Measurements from ENCODE around the gene AUTS2.
"Not testable (repeated sequence)": the region's sequence is repeated elsewhere in the genome, so short reads cannot be mapped to it uniquely, and the experiment has no call there.

AUTS2 gene

GRCh38 chr7:69761290-69761922 lies 163.1 kb downstream of the AUTS2 start:
- no peak for DNase-seq (ENCODE audit: low read depth)

- no peak for DNase-seq (ENCODE audit: low read depth)
Observed at GRCh38 chr7:69762821-69763352, 164.6 kb downstream of the AUTS2 start.

- no peak for DNase-seq (ENCODE audit: low read depth)
Observed at GRCh38 chr7:69763513-69763912, 165.2 kb downstream of the AUTS2 start.

- no peak for DNase-seq (ENCODE audit: low read depth)
Observed at GRCh38 chr7:69764147-69764546, 165.9 kb downstream of the AUTS2 start.

- no peak for DNase-seq (ENCODE audit: low read depth)
Observed at GRCh38 chr7:69764681-69765080, 166.4 kb downstream of the AUTS2 start.

GRCh38 chr7:69765879-69766278 lies 167.6 kb downstream of the AUTS2 start:
- no peak for DNase-seq (ENCODE audit: low read depth)

GRCh38 chr7:69768986-69769595 lies 170.8 kb downstream of the AUTS2 start:
- DNase-seq (ENCODE audit: low read depth): no peak

GRCh38 chr7:69769826-69770225 lies 171.6 kb downstream of the AUTS2 start:
- no peak for DNase-seq (ENCODE audit: low read depth)

- no peak for DNase-seq (ENCODE audit: low read depth)
Observed at GRCh38 chr7:69770613-69771012, 172.3 kb downstream of the AUTS2 start.

- no peak for DNase-seq (ENCODE audit: low read depth)
Observed at GRCh38 chr7:69772718-69773436, 174.6 kb downstream of the AUTS2 start.

- no peak for DNase-seq (ENCODE audit: low read depth)
Observed at GRCh38 chr7:69773535-69774225, 175.4 kb downstream of the AUTS2 start.

GRCh38 chr7:69775231-69775771 lies 177.0 kb downstream of the AUTS2 start:
- DNase-seq (ENCODE audit: low read depth): no peak

GRCh38 chr7:69776611-69777010 lies 178.3 kb downstream of the AUTS2 start:
- DNase-seq (ENCODE audit: low read depth): no peak

GRCh38 chr7:69778138-69778537 lies 179.9 kb downstream of the AUTS2 start:
- no peak for DNase-seq (ENCODE audit: low read depth)

GRCh38 chr7:69780379-69780778 lies 182.1 kb downstream of the AUTS2 start:
- no peak for DNase-seq (ENCODE audit: low read depth)

GRCh38 chr7:69781412-69781846 lies 183.2 kb downstream of the AUTS2 start:
- DNase-seq (ENCODE audit: low read depth): no peak

- DNase-seq (ENCODE audit: low read depth): no peak
Observed at GRCh38 chr7:69782917-69783684, 184.8 kb downstream of the AUTS2 start.

GRCh38 chr7:69786130-69786529 lies 187.9 kb downstream of the AUTS2 start:
- not testable (repeated sequence) for DNase-seq (ENCODE audit: low read depth)

GRCh38 chr7:69786730-69787395 lies 188.6 kb downstream of the AUTS2 start:
- no peak for DNase-seq (ENCODE audit: low read depth)

GRCh38 chr7:69787736-69788431 lies 189.6 kb downstream of the AUTS2 start:
- DNase-seq (ENCODE audit: low read depth): no peak

Data from amniotic epithelial cell (primary cell).